ENCODE results near the gene TMEM132A. TPM values are rescaled to one million over a fixed set of nuclear protein-coding genes. Genes with fewer than 3 reads are reported as not detected.

Gene TMEM132A
- total RNA-seq, 2 donors from 2014 or later, result 9.3 to 12.2 TPM

GRCh38 chr11:60984636-60985035 lies 60.4 kb downstream of the TMEM132A start:
- TF ChIP-seq CTCF (IDR thresholded peaks at IDR 0.05), result no peak
- no peak for TF ChIP-seq POLR2A (IDR thresholded peaks at IDR 0.05)
- intact Hi-C loops (cut with DNase I), result no loop called here
- H3K9me3 ChIP-seq, result no peaks in the 10 kb centered on the region
- no peak overlapping the region for H3K4me3 ChIP-seq
- no peak overlapping the region for H3K27ac ChIP-seq
- ATAC-seq (no peak), DNase-seq (no peak)
- no peaks in the 10 kb centered on the region for H3K36me3 ChIP-seq (replicated peaks in 1 of 2; ENCODE audit: insufficient read depth in 1 of 2, low read depth in 2 of 2)
- no peaks in the 10 kb centered on the region for H3K27me3 ChIP-seq
- H3K4me1 ChIP-seq, result peaks cover 6% of the 10 kb centered on the region
- 68% methylated on average over 4 of the region's 4 CpGs for WGBS, 2 donors

- Histone ChIP-seq H3K27me3 (no peaks in the 10 kb centered on the region), H3K4me3 (no peak overlapping the region), H3K9me3 (no peaks in the 10 kb centered on the region), H3K36me3 (replicated peaks in 1 of 2; ENCODE audit: insufficient read depth in 1 of 2, low read depth in 2 of 2) (no peaks in the 10 kb centered on the region), H3K27ac (no peak overlapping the region), H3K4me1 (peaks cover 6% of the 10 kb centered on the region)
- DNase-seq (no peak), ATAC-seq (no peak)
- WGBS, 2 donors, result 69 to 75% methylated on average over 2 of the region's 2 CpGs
- intact Hi-C loops (cut with DNase I), result no loop called here
- TF ChIP-seq POLR2A (IDR thresholded peaks at IDR 0.05) (no peak), CTCF (IDR thresholded peaks at IDR 0.05) (no peak)
Measured at GRCh38 chr11:60985501-60985900, 61.2 kb downstream of the TMEM132A start.

- no peak for TF ChIP-seq POLR2A (IDR thresholded peaks at IDR 0.05)
- TF ChIP-seq CTCF (IDR thresholded peaks at IDR 0.05), result no peak
- H3K9me3 ChIP-seq, result no peaks in the 10 kb centered on the region
- intact Hi-C loops (cut with DNase I), result no loop called here
- DNase-seq (peak; percentile 30 to 72 (median 60)), ATAC-seq (peak; percentile 59)
- H3K27ac ChIP-seq, result no peak overlapping the region
- no peak overlapping the region for H3K4me3 ChIP-seq
- peaks cover 6% of the 10 kb centered on the region for H3K4me1 ChIP-seq
- no peaks in the 10 kb centered on the region for H3K27me3 ChIP-seq
- H3K36me3 ChIP-seq (replicated peaks in 1 of 2; ENCODE audit: insufficient read depth in 1 of 2, low read depth in 2 of 2), result no peaks in the 10 kb centered on the region
- WGBS, 2 donors, result 63 to 67% methylated on average over 12 to 17 of the region's 17 CpGs
Measured at GRCh38 chr11:60985991-60986915, 62.0 kb downstream of the TMEM132A start.

Small RNA genes lying within 50 kb of the gene (small RNA-seq; reads per million reads assigned to genes)
- not detected for gene RNU6-933P

Other genes starting within 250 kb of the TMEM132A start
- gene MS4A8, start 224.8 kb upstream of the TMEM132A start, total RNA-seq, result 1 to 10 TPM in 1 of 2 donors, not detected in 1; 6.5 TPM
- gene MS4A18, start 199.7 kb upstream of the TMEM132A start, total RNA-seq, result not detected
- not detected for gene MS4A15, start 167.6 kb upstream of the TMEM132A start, total RNA-seq
- gene MS4A10, start 139.1 kb upstream of the TMEM132A start, total RNA-seq, result not detected
- 10 to 100 TPM; 14.8 to 26.4 TPM for gene CCDC86, start 82.3 kb upstream of the TMEM132A start, total RNA-seq
- gene PTGDR2, start 68.5 kb upstream of the TMEM132A start, total RNA-seq, result 1 to 10 TPM in 1 of 2 donors, under 1 TPM in 1; 0.52 to 1.3 TPM
- gene ZP1, start 56.9 kb upstream of the TMEM132A start, total RNA-seq, result not detected
- 10 to 100 TPM; 22.1 to 27.0 TPM for gene PRPF19, start 17.9 kb upstream of the TMEM132A start, total RNA-seq
- 10 to 100 TPM; 59.9 to 62.6 TPM for gene TMEM109, start 10.3 kb upstream of the TMEM132A start, total RNA-seq
- gene SLC15A3, start 27.7 kb downstream of the TMEM132A start, total RNA-seq, result 1 to 10 TPM; 2.0 to 6.2 TPM
- gene CD6, start 47.2 kb downstream of the TMEM132A start, total RNA-seq, result 1 to 10 TPM; 1.0 to 3.3 TPM
- gene CD5, start 178.0 kb downstream of the TMEM132A start, total RNA-seq, result under 1 TPM; 0.33 to 0.52 TPM
- gene VPS37C, start 237.0 kb downstream of the TMEM132A start, total RNA-seq, result 10 to 100 TPM; 13.2 to 21.1 TPM